SK-N-SH (cell line): ENCODE data around the gene KRTAP19-7.

Experiments used
- CHD2 ChIP-seq: fragments of 150-350 bp; IDR thresholded peaks from 2 replicates; pipeline ENCODE4 v1.6.1; 2018; ENCODE audit warnings: low read length; ENCODE audit not compliant: partially characterized antibody
- FOSL2 ChIP-seq: IDR thresholded peaks from 2 replicates; pipeline ENCODE4 v1.4.0; 2012; ENCODE audit warnings: low read depth, mild to moderate bottlenecking, moderate library complexity, borderline replicate concordance
- MXI1 ChIP-seq: IDR thresholded peaks from 2 replicates; pipeline ENCODE4 v1.6.1; 2012; ENCODE audit warnings: mild to moderate bottlenecking, low read depth, low read length, improper control_type of control experiment
- USF2 ChIP-seq: fragments of 150-350 bp; IDR thresholded peaks from 2 replicates; pipeline ENCODE4 v1.6.1; 2017; ENCODE audit warnings: antibody characterized with exemption, low read length, low read depth, borderline replicate concordance
- ZBTB33 ChIP-seq: IDR thresholded peaks from 2 replicates; pipeline ENCODE4 v1.4.0; 2012; ENCODE audit warnings: low read depth, borderline replicate concordance
- TF ChIP-seq, protein P1 (sequence below): fragments of 200-600 bp; sonication (generic); IDR thresholded peaks from 2 replicates; pipeline ENCODE4 v1.6.1; 2017; ENCODE audit warnings: antibody characterized with exemption, mild to moderate bottlenecking, moderate library complexity

GRCh38 chr21:30567617-30568016 lies 6.5 kb upstream of the KRTAP19-7 start:
- TF ChIP-seq, protein P1, sequence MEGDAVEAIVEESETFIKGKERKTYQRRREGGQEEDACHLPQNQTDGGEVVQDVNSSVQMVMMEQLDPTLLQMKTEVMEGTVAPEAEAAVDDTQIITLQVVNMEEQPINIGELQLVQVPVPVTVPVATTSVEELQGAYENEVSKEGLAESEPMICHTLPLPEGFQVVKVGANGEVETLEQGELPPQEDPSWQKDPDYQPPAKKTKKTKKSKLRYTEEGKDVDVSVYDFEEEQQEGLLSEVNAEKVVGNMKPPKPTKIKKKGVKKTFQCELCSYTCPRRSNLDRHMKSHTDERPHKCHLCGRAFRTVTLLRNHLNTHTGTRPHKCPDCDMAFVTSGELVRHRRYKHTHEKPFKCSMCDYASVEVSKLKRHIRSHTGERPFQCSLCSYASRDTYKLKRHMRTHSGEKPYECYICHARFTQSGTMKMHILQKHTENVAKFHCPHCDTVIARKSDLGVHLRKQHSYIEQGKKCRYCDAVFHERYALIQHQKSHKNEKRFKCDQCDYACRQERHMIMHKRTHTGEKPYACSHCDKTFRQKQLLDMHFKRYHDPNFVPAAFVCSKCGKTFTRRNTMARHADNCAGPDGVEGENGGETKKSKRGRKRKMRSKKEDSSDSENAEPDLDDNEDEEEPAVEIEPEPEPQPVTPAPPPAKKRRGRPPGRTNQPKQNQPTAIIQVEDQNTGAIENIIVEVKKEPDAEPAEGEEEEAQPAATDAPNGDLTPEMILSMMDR: no peak
- TF ChIP-seq CHD2 (no peak), ZBTB33 (no peak), FOSL2 (no peak), MXI1 (no peak), USF2 (no peak)
